ENCODE measurements around the gene UBA1.

Gene UBA1

DNA sequence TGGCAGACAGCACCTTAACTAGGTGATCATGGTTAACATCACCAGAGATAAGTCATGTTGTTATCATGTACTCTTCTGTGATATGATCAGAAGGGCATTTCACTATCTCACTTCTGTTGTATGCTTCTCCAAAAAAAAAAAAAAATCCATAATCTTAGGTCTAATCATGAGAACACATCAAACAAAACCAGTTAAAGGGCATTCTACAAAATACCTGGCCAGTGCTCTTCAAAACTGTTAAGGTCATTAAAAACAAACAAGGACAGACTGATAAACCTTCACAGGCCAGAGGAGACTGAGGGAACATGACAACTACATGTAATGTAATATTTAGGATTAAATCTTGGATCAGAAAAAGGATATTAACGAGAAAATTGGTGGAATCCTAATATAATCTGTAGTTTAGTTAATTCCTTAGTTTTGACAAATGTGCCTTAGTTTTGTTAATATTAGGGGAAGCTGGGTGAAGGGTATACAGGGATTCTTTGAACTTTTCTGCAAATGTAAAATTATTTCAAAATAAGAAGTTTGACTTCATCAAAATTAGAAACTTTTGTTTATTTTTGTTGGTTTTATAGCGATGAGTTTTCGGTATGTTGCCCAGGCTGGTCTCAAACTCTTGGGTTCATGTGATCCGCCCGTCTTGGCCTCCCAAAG is 30.6 kb upstream of the UBA1 start:
- Histone ChIP-seq H3K9ac (ENCODE audit: insufficient read length, low read depth) (no peak overlapping the region), H3K9me3 (ENCODE audit: insufficient read depth, low read length) (no peaks in the 10 kb centered on the region), H3K27me3 (ENCODE audit: insufficient read depth, insufficient read length) (no peaks in the 10 kb centered on the region), H3K4me1 (ENCODE audit: insufficient read depth, insufficient read length) (no peaks in the 10 kb centered on the region), H3K4me3 (ENCODE audit: insufficient read length, low read depth) (no peak overlapping the region), H3K36me3 (ENCODE audit: insufficient read depth, insufficient read length, low read length) (peaks cover 35% of the 10 kb centered on the region)
- TF ChIP-seq SUZ12 (IDR thresholded peaks at IDR 0.05; ENCODE audit: extremely low read depth, insufficient read depth, insufficient read length) = no peak
- no peak for TF ChIP-seq YY1 (IDR thresholded peaks at IDR 0.05; ENCODE audit: insufficient read depth, insufficient read length)
- no peak for TF ChIP-seq ZNF274 (IDR thresholded peaks at IDR 0.05; ENCODE audit: low read depth, low read length)
- no peak for DNase-seq (ENCODE audit: low read depth, low spot score)

- Histone ChIP-seq H3K9me3 (ENCODE audit: insufficient read depth, low read length) (no peaks in the 10 kb centered on the region), H3K4me1 (ENCODE audit: insufficient read depth, insufficient read length) (no peaks in the 10 kb centered on the region), H3K36me3 (ENCODE audit: insufficient read depth, insufficient read length, low read length) (peaks cover 37% of the 10 kb centered on the region), H3K27me3 (ENCODE audit: insufficient read depth, insufficient read length) (no peaks in the 10 kb centered on the region), H3K9ac (ENCODE audit: insufficient read length, low read depth) (no peak overlapping the region), H3K4me3 (ENCODE audit: insufficient read length, low read depth) (no peak overlapping the region)
- no peak for DNase-seq (ENCODE audit: low read depth, low spot score)
- TF ChIP-seq YY1 (IDR thresholded peaks at IDR 0.05; ENCODE audit: insufficient read depth, insufficient read length) (no peak), SUZ12 (IDR thresholded peaks at IDR 0.05; ENCODE audit: extremely low read depth, insufficient read depth, insufficient read length) (no peak), ZNF274 (IDR thresholded peaks at IDR 0.05; ENCODE audit: low read depth, low read length) (no peak)
Observed at GRCh38 chrX:47164420-47164819, 29.2 kb upstream of the UBA1 start.

DNA sequence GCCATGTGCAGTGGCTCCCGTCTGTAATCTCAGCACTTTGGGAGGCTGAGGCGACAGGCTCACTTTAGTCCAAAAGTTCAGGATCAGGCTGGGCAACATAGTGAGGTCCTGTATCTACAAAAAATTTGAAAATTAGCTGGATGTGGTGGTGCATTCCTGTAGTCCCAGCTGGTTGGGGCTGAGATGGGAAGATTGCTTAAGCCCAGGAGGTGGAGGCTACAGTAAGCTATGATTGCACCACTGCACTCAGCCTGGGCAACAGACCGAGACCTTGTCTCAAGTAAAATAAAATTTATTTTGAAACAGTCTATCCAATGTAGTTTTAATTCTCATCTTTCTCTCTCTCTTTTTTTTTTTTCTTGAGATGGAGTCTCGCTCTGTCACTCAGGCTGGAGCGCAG is 27.5 kb upstream of the UBA1 start:
- H3K9me3 ChIP-seq (ENCODE audit: insufficient read depth, low read length) = no peaks in the 10 kb centered on the region
- no peak for DNase-seq (ENCODE audit: low read depth, low spot score)
- no peaks in the 10 kb centered on the region for H3K27me3 ChIP-seq (ENCODE audit: insufficient read depth, insufficient read length)
- H3K4me1 ChIP-seq (ENCODE audit: insufficient read depth, insufficient read length) = no peaks in the 10 kb centered on the region
- TF ChIP-seq SUZ12 (IDR thresholded peaks at IDR 0.05; ENCODE audit: extremely low read depth, insufficient read depth, insufficient read length) = no peak
- no peak for TF ChIP-seq YY1 (IDR thresholded peaks at IDR 0.05; ENCODE audit: insufficient read depth, insufficient read length)
- TF ChIP-seq ZNF274 (IDR thresholded peaks at IDR 0.05; ENCODE audit: low read depth, low read length) = no peak
- peaks cover 48% of the 10 kb centered on the region for H3K36me3 ChIP-seq (ENCODE audit: insufficient read depth, insufficient read length, low read length)
- no peak overlapping the region for H3K9ac ChIP-seq (ENCODE audit: insufficient read length, low read depth)
- no peak overlapping the region for H3K4me3 ChIP-seq (ENCODE audit: insufficient read length, low read depth)

DNA sequence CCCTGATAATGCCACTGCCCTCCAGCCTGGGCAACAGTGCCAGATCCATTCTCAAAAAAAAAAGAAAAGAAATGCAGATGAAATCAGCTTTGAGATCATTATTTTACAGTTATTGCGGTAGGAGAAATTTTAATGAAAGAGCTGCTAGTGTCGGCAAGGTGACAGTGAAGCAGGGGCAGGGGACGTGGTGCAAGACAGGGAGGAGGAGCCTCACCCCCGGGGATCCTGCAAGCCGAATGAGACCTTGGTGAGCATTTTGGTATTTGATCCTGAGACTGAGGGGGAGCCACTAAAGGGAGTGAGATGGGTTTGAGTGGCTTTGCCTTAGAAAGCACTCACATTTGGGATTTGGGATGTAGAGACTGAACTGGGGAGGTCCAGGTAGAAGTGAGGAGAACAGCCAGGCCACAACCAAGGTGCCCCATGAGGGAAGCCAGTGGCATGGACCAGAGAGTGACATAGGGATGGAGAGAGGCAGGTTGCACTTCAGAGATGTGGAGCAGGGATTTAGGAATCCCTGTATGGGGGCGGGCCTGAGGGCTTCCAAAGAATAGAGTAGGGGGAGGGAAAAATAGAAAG is 25.0 kb upstream of the UBA1 start:
- no peak for TF ChIP-seq SUZ12 (IDR thresholded peaks at IDR 0.05; ENCODE audit: extremely low read depth, insufficient read depth, insufficient read length)
- no peak for TF ChIP-seq YY1 (IDR thresholded peaks at IDR 0.05; ENCODE audit: insufficient read depth, insufficient read length)
- TF ChIP-seq ZNF274 (IDR thresholded peaks at IDR 0.05; ENCODE audit: low read depth, low read length) = no peak
- DNase-seq (ENCODE audit: low read depth, low spot score) = no peak
- H3K36me3 ChIP-seq (ENCODE audit: insufficient read depth, insufficient read length, low read length) = peaks cover 61% of the 10 kb centered on the region

DNA sequence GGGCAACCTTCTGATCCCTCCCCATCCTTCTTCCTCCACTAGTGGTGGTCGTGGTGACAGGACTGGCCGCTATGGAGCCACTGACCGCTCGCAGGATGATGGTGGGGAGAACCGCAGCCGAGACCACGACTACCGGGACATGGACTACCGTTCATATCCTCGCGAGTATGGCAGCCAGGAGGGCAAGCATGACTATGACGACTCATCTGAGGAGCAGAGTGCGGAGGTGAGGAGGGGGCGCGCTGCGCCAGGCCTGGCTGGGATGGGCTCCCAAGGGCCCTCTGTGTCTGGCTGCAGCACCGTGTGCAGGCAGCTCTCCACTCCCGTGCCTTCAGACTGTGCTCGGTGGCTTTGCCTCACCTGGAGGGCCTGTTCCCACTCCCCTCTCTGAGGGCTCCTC is 24.4 kb upstream of the UBA1 start:
- H3K4me3 ChIP-seq (ENCODE audit: insufficient read length, low read depth) = no peak overlapping the region
- H3K4me1 ChIP-seq (ENCODE audit: insufficient read depth, insufficient read length) = peaks cover 3% of the 10 kb centered on the region
- no peaks in the 10 kb centered on the region for H3K9me3 ChIP-seq (ENCODE audit: insufficient read depth, low read length)
- H3K9ac ChIP-seq (ENCODE audit: insufficient read length, low read depth) = no peak overlapping the region
- H3K36me3 ChIP-seq (ENCODE audit: insufficient read depth, insufficient read length, low read length) = peaks cover 67% of the 10 kb centered on the region
- no peaks in the 10 kb centered on the region for H3K27me3 ChIP-seq (ENCODE audit: insufficient read depth, insufficient read length)
- no peak for TF ChIP-seq YY1 (IDR thresholded peaks at IDR 0.05; ENCODE audit: insufficient read depth, insufficient read length)
- TF ChIP-seq SUZ12 (IDR thresholded peaks at IDR 0.05; ENCODE audit: extremely low read depth, insufficient read depth, insufficient read length) = no peak
- TF ChIP-seq ZNF274 (IDR thresholded peaks at IDR 0.05; ENCODE audit: low read depth, low read length) = no peak
- DNase-seq (ENCODE audit: low read depth, low spot score) = no peak

More for the DNA sequence above, 25.0 kb upstream of the UBA1 start:
- Histone ChIP-seq H3K9ac (ENCODE audit: insufficient read length, low read depth) (no peak overlapping the region), H3K4me3 (ENCODE audit: insufficient read length, low read depth) (no peak overlapping the region), H3K9me3 (ENCODE audit: insufficient read depth, low read length) (no peaks in the 10 kb centered on the region), H3K4me1 (ENCODE audit: insufficient read depth, insufficient read length) (peaks cover 3% of the 10 kb centered on the region), H3K27me3 (ENCODE audit: insufficient read depth, insufficient read length) (no peaks in the 10 kb centered on the region)

DNA sequence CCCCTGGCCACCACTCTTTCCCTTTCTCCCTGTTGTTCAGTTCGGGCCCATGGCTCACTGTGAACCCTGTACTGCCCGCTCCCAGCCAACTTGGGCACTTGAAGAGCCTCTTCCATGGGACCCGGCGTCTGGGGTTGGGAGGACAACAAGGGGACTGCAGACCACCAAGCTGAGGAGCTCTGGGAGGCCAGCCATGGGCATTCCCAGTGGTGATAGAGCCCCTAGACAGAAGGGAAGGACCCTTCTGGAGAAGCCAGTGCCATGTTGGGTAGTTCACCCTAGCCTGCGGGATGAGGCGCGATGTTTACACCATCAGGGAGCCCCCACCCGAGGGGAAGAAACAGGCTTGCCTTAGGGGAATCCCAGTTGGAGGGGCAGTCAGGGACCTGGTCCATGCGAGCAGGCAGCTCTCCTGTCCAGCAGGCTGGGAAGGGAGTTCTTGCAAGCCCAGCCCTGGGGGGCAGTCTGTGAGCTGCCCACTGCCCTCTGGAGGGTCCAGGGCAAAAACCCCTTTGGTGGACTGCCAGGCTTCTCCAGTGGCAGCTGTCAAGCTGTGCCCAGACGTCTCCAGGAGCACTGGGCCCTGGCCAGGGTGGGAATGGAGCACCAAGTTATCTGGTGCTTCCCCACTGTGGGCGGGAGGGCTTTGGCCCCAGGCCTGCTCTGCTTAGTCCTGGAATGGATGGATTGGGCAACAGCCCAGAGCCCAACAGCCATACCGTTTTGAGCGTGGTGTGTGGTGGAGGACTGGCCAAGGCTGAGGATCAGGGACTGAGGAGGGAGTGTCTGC is 23.7 kb upstream of the UBA1 start:
- no peak overlapping the region for H3K9ac ChIP-seq (ENCODE audit: insufficient read length, low read depth)
- no peaks in the 10 kb centered on the region for H3K27me3 ChIP-seq (ENCODE audit: insufficient read depth, insufficient read length)
- H3K36me3 ChIP-seq (ENCODE audit: insufficient read depth, insufficient read length, low read length) = peaks cover 71% of the 10 kb centered on the region
- TF ChIP-seq YY1 (IDR thresholded peaks at IDR 0.05; ENCODE audit: insufficient read depth, insufficient read length) = no peak
- no peak for TF ChIP-seq ZNF274 (IDR thresholded peaks at IDR 0.05; ENCODE audit: low read depth, low read length)
- no peak for TF ChIP-seq SUZ12 (IDR thresholded peaks at IDR 0.05; ENCODE audit: extremely low read depth, insufficient read depth, insufficient read length)
- no peaks in the 10 kb centered on the region for H3K9me3 ChIP-seq (ENCODE audit: insufficient read depth, low read length)
- DNase-seq (ENCODE audit: low read depth, low spot score) = no peak
- H3K4me3 ChIP-seq (ENCODE audit: insufficient read length, low read depth) = no peak overlapping the region
- H3K4me1 ChIP-seq (ENCODE audit: insufficient read depth, insufficient read length) = peaks cover 3% of the 10 kb centered on the region

All from NT2/D1 (cell line).